CD1c-positive myeloid dendritic cell (primary cell): Measurements from ENCODE around the gene MTOR.
A peak's percentile ranks its signal among the peaks of the same experiment; 100 is the strongest.
"Not testable (repeated sequence)": the region's sequence is repeated elsewhere in the genome, so short reads cannot be mapped to it uniquely, and the experiment has no call there.

Source experiments
- DNase-seq: peaks from one replicate; pipeline ENCODE4 v3.0.0-alpha.2; 2016; ENCODE audit errors: extremely low spot score

The MTOR gene

DNA sequence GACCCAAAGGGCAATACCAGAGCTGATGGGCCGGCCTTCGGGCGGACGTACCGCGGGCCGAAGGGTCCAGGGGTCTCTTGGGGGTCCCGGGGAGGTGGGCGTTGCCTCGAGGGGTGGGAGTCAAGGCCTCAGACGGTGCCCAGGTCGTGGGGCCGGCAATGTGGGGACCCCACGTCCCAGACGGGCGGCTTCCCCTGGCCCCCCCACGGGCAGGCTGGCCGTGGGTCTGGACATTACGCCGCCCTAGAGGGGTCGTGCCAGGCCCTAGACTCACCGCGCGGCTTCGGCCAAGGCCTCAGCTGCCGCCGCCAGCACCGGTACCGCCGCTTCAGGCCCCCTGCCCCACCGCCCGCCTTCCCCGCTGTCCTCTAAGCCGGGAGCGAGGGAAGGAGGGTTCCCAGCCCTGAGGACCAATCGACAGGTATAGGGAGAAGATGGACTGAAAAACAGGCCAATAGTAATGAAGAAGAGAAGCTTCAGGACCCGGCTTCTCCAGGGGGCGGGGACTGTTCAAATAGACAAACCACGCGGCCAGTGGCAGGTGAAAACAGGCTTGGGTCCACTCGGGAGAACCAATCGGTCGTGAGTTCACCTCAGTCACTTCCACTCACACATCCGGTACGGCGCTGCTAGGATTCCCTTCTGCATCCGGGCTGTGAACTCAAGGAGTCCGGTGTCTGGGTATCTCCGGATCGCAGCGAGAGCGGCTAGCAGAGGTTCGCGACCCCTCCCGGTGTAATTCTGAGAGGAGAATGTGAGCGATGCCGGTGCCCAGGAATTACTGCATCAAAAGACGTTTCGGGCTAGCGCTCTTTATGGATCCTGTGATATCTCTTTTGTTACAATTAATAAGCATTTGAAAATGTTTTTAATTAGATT lies at the start of gene MTOR:
TSS of gene MTOR (minus strand) at position 381 of the 879 bp plus-strand sequence. CDS start 3,142 bp downstream, outside the sequence.
- DNase-seq, result peak; percentile 100

DNA sequence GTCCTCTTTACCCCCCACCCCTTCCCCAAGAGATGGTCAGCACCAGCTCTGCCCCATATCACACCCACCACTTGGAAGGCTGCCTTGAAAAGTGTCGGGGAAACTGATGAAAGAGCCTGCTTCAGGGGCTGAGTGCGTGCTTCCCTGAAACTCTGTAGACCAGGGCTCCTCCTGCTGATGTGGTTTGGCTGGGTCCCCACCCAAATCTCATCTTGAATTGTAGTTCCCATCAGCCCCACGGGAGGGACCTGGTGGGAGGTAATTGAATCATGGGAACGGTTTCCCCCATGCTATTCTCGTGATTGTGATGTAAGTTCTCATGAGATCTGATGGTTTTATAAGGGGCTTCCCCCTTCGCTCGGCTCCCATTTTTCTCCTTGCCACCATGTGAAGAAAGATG lies 47.0 kb upstream of the MTOR start:
- no peak for DNase-seq

DNA sequence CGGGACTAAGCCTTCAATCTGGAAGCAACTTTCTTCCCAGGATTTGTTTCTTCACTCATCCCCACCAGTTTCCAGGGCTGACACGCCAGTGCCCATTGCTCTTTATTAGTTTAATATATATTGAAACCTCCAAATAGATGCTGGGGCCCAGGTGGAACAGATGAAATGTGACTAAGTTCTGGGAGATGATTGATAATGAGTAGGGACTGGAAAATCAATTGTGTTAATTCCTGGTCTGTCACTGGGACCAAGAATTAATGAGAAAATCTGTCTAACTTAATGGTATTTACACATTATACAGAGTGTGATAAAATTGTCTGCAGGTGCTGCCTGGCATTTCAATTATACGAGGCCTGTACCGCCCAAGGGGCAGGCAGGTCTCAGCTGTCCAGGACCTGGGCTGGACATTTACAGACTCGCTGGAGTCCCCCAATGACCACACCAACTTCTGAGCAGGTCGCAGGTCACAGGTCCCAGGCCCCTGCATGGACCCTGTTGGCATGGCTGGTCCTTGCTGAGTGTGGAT lies 46.4 kb upstream of the MTOR start:
- no peak for DNase-seq

DNA sequence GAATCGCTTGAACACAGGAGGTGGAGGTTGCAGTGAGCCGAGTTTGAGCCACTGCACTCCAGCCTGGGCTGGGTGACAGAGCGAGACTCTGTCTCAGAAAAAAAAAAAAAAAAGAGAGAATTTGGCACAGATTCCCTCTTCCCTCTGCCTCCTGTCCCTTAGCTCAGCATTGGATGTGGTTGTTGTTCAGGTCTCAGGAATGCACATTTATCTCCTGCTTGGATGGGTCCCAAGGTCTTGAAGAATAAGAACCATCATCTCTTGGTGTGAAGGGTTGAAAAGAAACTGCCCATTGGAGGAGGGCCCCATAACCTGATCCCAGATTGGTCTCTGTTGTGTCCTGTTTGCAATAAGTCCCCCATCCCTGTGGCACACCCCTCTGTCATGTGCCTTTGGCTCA lies 45.5 kb upstream of the MTOR start:
- no peak for DNase-seq

DNA sequence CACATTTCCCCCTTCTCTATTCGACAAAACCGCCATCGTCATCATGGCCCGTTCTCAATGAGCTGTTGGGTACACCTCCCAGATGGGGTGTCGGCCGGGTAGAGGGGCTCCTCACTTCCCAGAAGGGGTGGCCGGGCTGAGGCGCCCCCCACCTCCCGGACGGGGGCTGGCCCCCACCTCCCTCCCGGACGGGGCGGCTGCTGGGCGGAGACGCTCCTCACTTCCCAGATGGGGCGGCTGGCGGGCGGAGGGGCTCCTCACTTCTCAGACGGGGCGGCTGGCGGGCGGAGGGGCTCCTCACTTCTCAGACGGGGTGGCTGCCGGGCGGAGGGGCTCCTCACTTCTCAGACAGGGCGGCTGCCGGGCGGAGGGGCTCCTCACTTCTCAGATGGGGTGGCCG lies 43.2 kb upstream of the MTOR start:
- DNase-seq, result not testable (repeated sequence)

DNA sequence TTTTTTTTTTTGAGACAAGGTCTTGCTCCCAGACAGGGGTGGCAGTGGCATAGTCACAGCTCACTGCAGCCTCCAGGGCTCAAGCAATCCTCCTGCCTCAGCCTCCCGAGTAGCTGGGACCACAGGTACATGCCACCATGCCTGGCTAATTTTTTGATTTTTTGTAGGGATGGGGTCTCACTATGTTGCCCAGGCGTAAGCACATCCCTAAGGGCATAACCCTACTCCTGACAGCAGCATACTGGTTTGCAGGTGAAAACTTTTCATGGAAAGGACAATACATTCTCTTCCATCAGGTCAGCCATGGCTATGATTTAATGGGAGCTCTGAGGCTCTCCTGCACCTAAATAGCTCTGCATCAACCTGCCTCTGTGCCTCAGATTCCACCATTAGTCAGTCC lies 40.0 kb upstream of the MTOR start:
- DNase-seq, result no peak

DNA sequence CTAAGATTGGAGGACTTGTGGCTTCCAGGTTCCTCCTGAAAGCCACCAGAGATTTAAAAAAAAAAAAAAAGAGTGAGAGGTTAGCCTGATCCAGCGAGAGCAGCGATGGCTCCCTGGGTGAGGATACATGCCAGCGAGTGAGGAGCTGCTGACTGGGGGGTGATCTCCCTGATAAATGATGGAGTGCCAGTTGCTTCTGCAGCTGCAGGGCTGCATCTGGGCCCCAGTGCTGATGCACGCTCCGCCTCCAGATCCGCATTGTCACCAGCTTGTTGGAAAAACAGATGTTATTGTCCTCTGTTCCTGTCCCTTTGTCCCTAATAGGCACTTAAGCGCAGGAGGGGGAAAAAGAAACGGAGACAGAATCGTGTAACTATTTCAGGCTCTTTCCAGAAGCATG lies 39.2 kb upstream of the MTOR start:
- no peak for DNase-seq

DNA sequence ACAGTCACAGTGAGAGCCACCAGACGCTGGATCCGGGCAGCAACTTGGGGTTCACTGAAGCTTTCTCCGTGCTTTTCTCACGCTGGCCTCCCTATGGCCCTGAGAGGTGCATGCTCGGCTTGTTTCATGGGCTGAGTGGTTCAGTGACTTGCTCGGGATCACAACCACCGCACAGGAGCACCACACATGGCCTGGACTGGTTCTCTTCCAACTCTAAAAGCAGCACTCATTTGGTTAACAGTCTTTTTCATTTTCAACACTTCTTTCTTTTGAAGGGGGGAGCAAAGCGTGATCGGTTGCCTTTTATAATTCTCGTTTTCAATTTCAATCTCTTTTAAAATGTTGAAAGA lies 36.8 kb upstream of the MTOR start:
- DNase-seq, result no peak

DNA sequence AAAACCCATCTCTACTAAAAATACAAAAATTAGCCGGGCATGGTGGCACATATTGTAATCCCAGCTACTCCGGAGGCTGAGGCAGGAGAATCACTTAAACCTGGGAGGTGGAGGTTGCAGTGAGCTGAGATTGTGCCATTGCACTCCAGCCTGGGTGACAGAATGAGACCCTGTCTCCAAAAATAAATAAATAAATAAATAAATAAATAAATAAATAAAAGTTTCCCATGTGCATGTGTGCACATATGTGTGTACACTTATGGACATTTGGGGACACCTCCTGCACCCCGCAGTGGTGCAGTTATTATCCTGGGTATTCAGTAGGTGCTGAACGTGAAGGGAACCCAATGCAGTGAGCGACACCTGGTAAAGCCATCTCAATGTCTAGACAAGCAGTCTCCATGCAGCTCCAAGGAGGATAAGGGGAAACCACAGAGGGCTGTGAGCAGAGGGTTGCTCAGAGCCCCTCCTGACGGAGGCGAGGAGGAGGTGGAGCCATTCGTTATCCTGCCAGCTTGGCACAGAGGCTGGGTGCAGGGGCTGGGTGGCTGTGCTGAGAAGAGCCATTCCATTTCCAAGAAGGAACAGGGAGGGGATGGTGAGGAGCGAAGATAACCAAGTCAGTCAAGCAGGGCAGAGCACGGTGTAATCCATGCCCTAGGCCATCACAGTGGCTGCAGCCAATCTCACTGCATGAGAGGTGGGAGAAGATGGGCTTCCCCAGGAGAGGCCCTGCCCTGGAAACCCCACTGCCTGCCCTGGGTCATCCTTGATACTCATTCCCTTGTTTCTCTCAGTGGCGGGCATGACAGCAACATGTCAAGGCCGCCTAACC lies 36.3 kb upstream of the MTOR start:
- DNase-seq, result no peak

DNA sequence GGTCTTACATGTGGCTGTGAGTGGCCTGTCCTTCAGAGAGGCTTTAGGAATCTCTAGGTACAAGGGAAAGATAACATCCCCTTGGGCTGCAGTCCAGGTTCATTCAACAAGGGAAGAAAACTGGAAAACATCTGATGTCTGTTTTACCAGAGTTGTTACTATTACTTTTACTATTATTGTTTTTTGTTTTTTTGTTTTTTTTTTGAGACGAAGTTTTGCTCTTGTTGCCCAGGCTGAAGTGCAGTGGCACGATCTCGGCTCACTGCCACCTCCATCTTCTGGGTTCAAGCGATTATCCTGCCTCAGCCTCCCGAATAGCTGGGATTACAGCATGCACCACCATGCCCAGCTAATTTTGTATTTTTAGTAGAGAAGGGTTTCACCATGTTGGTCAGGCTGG lies 35.4 kb upstream of the MTOR start:
- DNase-seq, result not testable (repeated sequence)

DNA sequence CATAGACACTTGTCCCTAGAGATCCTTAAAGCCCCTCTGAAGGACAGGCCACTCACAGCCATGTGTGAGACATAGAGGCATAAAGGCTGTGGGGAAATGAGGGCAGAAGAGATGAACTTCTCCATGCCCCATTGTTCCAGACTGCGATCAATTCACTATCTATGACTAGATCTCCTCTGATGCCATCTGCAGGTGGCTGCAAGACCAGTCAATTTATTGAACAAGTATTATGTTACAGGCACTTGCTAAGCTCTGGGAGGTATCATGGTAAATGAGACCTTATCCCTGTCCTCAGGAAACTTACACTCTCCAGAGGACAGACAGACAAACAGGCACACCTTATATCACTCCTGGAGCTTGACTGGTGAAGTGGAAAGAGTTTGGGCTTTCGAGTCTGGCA lies 33.6 kb upstream of the MTOR start:
- no peak for DNase-seq

DNA sequence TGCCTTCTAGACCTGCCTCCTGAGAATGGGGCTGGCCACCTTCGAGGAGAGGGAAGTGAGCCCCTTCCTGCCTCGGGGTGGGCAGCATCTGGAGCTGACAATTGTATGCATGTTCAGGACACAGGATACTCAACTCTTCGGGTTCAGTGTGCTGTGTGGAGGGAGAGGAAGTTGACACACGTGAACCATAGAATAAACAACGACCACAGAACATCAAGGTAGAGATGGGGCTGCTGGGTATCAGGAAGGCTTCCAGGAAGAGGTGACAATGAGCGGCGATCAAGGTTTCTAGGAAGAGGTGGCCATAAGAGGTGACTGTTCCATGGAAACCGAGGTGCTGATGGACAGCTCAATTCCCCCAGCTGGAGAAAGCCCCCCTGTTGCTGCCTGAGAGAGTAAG lies 32.6 kb upstream of the MTOR start:
- DNase-seq, result no peak

DNA sequence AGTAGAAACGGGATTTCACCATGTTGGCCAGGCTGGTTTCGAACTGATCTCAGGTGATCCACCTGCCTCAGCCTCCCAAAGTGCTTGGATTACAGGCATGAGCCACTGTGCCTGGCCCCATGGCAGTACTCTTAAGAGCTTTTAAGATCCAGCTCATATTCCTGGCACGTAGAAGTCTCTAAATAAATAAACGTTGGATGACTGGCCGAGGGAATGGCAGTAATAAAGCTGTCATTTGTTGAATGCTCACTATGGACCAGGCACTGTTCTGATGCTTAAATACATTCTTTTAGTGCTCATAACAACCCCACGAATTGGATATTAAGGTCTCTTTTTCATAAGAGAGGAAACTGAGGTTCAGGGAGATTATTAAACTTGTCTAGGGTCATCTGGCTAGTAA lies 31.5 kb upstream of the MTOR start:
- no peak for DNase-seq

DNA sequence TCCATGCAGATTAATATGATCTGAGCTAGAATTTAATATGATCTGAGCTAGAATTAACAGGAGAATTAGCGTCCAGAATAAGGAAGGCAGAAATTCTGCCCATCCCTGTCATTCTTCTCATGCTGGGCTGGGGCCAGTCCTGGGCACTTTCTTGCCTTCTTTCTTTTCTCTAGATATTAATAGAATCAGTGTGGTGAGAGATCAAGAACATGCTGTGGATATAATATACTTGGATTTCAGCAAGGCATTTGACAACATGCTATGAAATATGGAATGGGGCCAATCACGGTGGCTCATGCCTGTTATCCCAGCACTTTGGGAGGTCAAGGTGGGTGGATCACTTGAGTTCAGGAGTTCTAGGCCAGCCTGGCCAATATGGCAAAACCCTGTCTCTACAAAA lies 28.7 kb upstream of the MTOR start:
- no peak for DNase-seq

DNA sequence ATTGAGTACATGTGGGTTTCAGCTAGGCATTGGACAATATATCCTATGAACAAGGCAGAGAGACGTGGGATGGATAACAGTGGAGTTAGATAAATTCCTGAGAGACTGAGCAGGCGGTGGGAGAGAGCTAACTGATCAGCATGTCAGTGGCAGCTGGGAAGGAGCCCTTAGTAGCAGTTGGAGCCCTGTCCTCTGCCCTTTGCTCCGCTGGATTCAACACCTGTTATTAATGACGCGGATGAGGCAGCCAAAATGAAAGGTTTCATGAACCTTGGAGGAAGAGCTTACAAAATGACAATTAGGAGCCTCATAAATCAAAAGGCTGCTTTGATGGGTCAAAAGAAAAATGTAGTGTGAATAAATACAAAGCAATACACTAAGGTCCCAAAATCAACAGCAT lies 26.7 kb upstream of the MTOR start:
- no peak for DNase-seq

DNA sequence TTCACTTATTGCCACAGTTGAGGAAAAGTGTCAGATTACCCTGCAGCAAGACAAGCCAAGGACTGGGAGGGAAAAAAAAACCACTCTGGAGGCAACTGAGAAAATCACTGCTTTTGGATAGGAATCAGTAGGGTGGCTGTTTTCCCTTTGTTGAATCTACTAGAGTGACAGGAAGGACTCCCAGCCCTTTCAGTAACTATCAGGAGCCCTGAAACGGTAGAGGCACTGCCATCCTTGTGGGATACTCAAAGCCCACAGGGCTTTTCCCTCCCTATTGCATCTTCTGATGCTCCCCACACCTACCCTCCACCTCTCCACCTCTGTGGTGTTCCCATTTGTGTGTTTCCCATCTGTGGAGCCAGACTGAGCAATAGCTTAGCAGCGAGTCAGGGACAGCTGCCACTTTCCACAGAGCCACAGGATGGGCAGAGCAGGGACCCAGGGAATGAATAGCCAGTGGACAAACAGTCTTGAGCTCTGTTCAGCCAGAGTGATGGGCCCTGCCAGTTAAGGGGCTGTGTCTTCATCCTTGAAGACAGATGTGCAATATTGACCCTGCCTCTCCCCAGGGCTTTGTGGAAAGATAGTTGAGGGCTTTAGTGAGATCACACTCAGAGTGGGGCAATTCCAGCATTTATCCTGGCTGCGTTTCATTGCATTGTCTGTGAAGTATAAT lies 24.5 kb upstream of the MTOR start:
- no peak for DNase-seq

DNA sequence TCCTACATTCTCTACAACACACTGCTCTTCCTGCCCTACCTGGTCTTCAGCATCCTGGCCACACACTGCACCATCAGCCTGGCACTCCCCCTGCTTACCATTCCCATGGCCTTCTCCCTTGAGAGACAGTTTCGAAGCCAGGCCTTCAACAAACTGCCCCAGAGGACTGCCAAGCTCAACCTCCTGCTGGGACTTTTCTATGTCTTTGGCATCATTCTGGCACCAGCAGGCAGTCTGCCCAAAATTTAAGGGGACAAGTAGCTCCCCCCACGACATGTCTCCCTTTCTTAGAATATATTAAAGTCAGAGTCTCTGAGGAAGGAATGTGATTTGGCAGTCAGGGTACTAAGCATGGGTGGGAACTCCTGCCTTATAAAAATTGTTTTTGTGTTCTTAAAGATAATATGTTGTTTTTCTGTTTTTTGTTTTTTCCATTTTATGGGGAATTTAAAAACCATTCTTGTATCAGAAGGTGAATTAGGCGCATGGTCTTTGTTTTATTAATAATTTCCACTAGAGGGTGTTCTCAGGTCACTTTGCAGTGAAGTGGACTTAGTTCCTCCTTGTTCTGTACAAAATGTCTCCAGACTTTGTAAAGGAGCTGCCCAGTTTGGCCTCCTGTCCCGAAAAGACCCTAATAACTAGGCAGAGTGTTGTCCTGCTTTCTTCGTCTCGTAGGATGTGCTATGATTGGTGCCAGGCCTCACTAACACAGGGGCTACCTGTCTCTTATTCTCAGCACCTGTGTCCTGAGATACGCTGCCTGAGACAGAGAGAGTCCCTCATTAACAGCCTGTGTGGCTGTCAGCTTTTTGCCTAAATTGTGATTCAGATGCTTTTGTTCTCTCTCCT lies 23.8 kb upstream of the MTOR start:
- peak; percentile 7 for DNase-seq

DNA sequence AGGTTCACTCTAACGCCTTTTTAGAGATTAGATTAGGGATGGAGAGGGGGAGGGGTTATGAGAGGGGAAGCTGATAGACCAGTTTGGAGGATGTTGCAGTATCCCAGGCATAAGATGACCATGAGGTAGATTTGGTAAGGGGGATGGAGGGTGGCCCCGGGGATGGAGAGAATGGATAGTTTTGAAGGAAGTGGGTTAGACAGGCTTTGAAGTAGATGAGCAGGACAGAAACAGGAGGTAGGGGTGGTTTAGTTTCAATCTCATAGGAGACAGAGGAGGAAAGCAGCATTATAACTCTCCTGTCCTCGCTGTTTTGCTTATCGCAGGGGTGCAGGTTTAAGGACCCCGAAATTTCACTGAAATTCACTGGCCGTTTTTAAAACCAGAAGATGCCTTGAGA lies 22.4 kb upstream of the MTOR start:
- DNase-seq, result no peak

DNA sequence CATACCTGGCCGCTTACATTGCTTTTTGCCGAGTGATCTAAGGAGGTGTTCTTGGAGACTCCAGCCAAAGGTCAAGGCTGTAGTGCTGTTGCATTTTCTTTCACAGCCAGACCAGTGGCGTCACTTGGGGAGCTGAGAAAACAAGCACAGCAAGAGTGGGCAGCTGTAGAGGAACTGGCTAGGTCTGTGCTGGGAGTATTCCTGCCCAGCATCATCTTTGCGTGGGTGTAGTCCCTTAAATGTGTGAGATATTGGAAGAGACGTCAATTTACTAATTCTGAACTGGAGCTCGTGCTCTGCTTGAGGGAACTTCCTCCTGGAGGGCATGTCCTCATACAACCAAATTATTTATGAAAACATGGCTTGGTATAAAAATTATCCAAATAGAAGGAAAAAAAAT lies 20.8 kb upstream of the MTOR start:
- DNase-seq, result peak; percentile 72

DNA sequence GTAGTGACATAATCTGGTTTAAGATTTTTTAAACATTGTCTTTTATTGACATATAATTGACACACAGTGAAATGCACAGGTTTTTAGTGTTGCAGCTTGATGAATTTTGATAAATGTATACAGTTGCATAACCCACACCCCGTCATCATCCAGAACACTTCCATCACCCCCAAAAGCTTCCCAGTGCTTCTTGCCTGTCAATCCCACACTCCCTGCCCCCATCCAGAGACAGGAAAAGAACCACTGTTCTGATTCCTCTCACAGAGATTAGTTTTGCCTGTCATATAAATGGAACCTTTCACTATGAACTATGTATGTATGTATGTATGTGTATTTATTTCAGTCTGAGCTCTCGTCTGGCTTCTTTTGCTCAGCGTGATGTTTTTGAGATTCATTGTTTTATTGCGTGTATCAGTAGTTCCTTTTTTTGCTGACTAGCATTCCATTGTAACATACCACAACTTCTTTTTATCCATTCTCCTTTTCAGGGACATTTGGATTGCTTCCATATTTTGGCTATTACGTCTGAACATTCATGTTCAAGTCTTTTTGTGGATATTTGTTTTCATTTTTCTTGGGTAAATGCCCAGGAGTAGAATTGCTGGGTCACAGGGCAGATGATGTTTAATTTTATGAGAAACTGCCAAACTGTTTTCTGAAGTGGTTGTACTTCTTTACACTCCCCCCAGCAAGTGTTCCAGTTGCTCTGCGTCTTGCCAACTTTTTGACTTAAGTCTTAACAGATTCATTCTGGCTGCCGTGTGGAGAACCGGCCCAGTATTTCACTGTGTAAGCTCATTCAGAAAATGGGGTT lies 19.4 kb upstream of the MTOR start:
- DNase-seq, result peak; percentile 29
